ES-I3 (cell line): ENCODE data around the gene CHD2.

Experiments used
- H3K36me3 ChIP-seq: 2 replicates; pipeline ENCODE4 v1.6.1; 2013; ENCODE audit warnings: mild to moderate bottlenecking, low read length, control low read depth, moderate library complexity; ENCODE audit not compliant: insufficient read depth
- H3K4me1 ChIP-seq: 2 replicates; pipeline ENCODE4 v1.6.1; 2013; ENCODE audit warnings: mild to moderate bottlenecking, control low read depth, low read length; ENCODE audit not compliant: insufficient read depth
- H3K9ac ChIP-seq: 2 replicates; pipeline ENCODE4 v1.6.1; 2013; ENCODE audit warnings: low read depth, mild to moderate bottlenecking, low read length, moderate library complexity
- H3K9me3 ChIP-seq: 2 replicates; pipeline ENCODE4 v1.6.1; 2013; ENCODE audit warnings: mild to moderate bottlenecking, low read length, moderate library complexity; ENCODE audit not compliant: control insufficient read depth, insufficient read depth

CHD2 gene

GRCh38 chr15:93070551-93071296, 170.6 kb downstream of the CHD2 start:
- Histone ChIP-seq H3K9ac (peak overlapping the region; percentile 97; the same call in 1 of the 2 replicates), H3K4me1 (peaks cover 28% of the 10 kb centered on the region), H3K9me3 (no peaks in the 10 kb centered on the region), H3K36me3 (0 out of 2 replicates have a peak, but pooled peaks cover 2% of the 10 kb centered on the region)

GRCh38 chr15:93071469-93071936, 171.4 kb downstream of the CHD2 start:
- Histone ChIP-seq H3K9me3 (no peaks in the 10 kb centered on the region), H3K36me3 (0 out of 2 replicates have a peak, but pooled peaks cover 2% of the 10 kb centered on the region), H3K9ac (peak overlapping the region; percentile 97)

GRCh38 chr15:93072011-93072410, 171.9 kb downstream of the CHD2 start:
- H3K9ac ChIP-seq: peak overlapping the region; percentile 97
- no peaks in the 10 kb centered on the region for H3K36me3 ChIP-seq
- H3K4me1 ChIP-seq: peaks cover 28% of the 10 kb centered on the region
- no peaks in the 10 kb centered on the region for H3K9me3 ChIP-seq

More at GRCh38 chr15:93071469-93071936, 171.4 kb downstream of the CHD2 start:
- peaks cover 28% of the 10 kb centered on the region for H3K4me1 ChIP-seq

- Histone ChIP-seq H3K9ac (peak overlapping the region; percentile 97), H3K4me1 (peaks cover 24% of the 10 kb centered on the region), H3K9me3 (no peaks in the 10 kb centered on the region), H3K36me3 (no peaks in the 10 kb centered on the region)
Measured at GRCh38 chr15:93072411-93073394, 172.6 kb downstream of the CHD2 start.

- Histone ChIP-seq H3K36me3 (no peaks in the 10 kb centered on the region), H3K9ac (peak overlapping the region; percentile 97), H3K4me1 (peaks cover 16% of the 10 kb centered on the region), H3K9me3 (no peaks in the 10 kb centered on the region)
Measured at GRCh38 chr15:93073465-93073952, 173.4 kb downstream of the CHD2 start.

- H3K36me3 ChIP-seq: no peaks in the 10 kb centered on the region
- peaks cover 15% of the 10 kb centered on the region for H3K4me1 ChIP-seq
- H3K9me3 ChIP-seq: no peaks in the 10 kb centered on the region
- no peak overlapping the region for H3K9ac ChIP-seq
Measured at GRCh38 chr15:93074599-93074998, 174.5 kb downstream of the CHD2 start.

- Histone ChIP-seq H3K4me1 (0 out of 2 replicates have a peak, but pooled peaks cover 1% of the 10 kb centered on the region), H3K9me3 (no peaks in the 10 kb centered on the region), H3K36me3 (no peaks in the 10 kb centered on the region), H3K9ac (no peak overlapping the region)
Measured at GRCh38 chr15:93076217-93076616, 176.1 kb downstream of the CHD2 start.

- no peak overlapping the region for H3K9ac ChIP-seq
- no peaks in the 10 kb centered on the region for H3K4me1 ChIP-seq
- H3K36me3 ChIP-seq: no peaks in the 10 kb centered on the region
- no peaks in the 10 kb centered on the region for H3K9me3 ChIP-seq
Measured at GRCh38 chr15:93076875-93077274, 176.8 kb downstream of the CHD2 start.
